ENCODE measurements around the gene ZMYM5.

ZMYM5 gene

DNA sequence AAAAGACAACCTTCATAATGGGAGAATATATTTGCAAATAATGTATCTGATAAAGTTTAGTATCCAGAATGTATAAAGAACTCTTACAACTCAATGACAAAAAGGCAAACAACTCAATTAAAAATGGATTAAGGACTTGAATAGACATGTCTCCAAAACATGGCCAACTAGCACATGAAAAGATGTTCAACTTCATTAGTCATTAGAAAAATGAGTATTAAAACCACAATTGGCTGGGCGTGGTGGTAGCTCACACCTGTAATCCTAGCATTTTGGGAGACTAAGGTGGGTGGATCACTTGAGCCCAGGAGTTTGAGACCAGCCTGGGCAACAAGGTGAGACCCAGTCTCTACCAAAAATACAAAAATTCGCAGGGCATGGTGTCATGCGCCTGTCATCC lies 18.8 kb upstream of the ZMYM5 start:
- Histone ChIP-seq H3K27me3 (ENCODE audit: insufficient read depth, low read depth, severe bottlenecking) (no peaks in the 10 kb centered on the region), H3K4me3 (ENCODE audit: low read depth, low read length) (no peak overlapping the region), H3K36me3 (no peaks in the 10 kb centered on the region), H3K27ac (no peak overlapping the region), H3K9me3 (ENCODE audit: severe bottlenecking) (no peaks in the 10 kb centered on the region)
- DNase-seq: no peak
- TF ChIP-seq CTCF (IDR thresholded peaks at IDR 0.05; ENCODE audit: low read depth, low read length): no peak

GRCh38 chr13:19881641-19882040 lies 18.2 kb upstream of the ZMYM5 start:
- Histone ChIP-seq H3K4me3 (ENCODE audit: low read depth, low read length) (no peak overlapping the region), H3K27ac (no peak overlapping the region), H3K9me3 (ENCODE audit: severe bottlenecking) (no peaks in the 10 kb centered on the region), H3K27me3 (ENCODE audit: insufficient read depth, low read depth, severe bottlenecking) (no peaks in the 10 kb centered on the region), H3K36me3 (no peaks in the 10 kb centered on the region)
- DNase-seq: no peak
- no peak for TF ChIP-seq CTCF (IDR thresholded peaks at IDR 0.05; ENCODE audit: low read depth, low read length)

- Histone ChIP-seq H3K27me3 (ENCODE audit: insufficient read depth, low read depth, severe bottlenecking) (no peaks in the 10 kb centered on the region), H3K4me3 (ENCODE audit: low read depth, low read length) (peak overlapping the region; percentile 100), H3K36me3 (peaks cover 13% of the 10 kb centered on the region), H3K9me3 (ENCODE audit: severe bottlenecking) (no peaks in the 10 kb centered on the region), H3K27ac (peak overlapping the region; percentile 92)
- TF ChIP-seq CTCF (IDR thresholded peaks at IDR 0.05; ENCODE audit: low read depth, low read length): peak; percentile 11; the same call in 1 of the 2 replicates
- DNase-seq: peak; percentile 63
These were observed 1.4 kb upstream of the ZMYM5 start for GRCh38 chr13:19864746-19865309.

DNA sequence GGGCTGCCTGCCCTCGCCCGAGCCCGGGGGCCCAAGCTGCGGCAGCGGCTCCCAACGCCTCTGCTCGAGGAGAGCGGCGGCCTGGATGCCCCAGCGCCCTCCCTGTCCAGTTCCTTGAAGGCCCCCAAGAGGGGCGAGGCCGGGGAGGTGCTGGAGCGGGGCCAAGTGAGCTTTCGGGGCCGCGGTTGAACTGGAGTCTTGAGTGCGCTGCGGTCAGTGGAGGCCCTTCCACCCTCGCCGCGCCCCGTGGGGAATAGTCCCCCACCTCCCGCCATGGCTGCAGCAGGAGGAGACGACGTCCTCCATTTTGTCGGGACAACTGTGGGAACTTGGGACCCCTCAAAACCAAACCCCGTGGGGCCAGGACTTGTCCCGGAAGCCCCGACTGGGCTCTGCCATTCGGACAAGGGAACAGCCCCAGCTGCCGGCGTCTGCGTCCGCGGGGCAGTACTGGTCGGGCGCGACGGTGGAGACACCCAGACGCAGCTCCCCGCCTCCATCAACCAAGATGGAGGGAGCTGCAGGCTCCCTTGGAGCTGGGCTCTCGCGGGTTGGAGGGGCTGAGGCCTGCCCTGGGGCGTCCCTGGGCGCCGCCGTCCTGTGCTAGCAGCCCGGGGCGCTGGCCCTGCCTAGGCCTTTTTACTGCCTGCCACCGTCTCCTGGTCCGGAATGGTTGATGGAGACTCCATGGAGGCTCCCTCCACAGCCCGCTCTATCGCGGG lies 736 bp upstream of the ZMYM5 start:
- Histone ChIP-seq H3K27me3 (ENCODE audit: insufficient read depth, low read depth, severe bottlenecking) (no peaks in the 10 kb centered on the region), H3K36me3 (peaks cover 19% of the 10 kb centered on the region), H3K9me3 (ENCODE audit: severe bottlenecking) (no peaks in the 10 kb centered on the region), H3K27ac (peak overlapping the region; percentile 92), H3K4me3 (ENCODE audit: low read depth, low read length) (peak overlapping the region; percentile 100)
- no peak for TF ChIP-seq CTCF (IDR thresholded peaks at IDR 0.05; ENCODE audit: low read depth, low read length)
- DNase-seq: peak; percentile 60

DNA sequence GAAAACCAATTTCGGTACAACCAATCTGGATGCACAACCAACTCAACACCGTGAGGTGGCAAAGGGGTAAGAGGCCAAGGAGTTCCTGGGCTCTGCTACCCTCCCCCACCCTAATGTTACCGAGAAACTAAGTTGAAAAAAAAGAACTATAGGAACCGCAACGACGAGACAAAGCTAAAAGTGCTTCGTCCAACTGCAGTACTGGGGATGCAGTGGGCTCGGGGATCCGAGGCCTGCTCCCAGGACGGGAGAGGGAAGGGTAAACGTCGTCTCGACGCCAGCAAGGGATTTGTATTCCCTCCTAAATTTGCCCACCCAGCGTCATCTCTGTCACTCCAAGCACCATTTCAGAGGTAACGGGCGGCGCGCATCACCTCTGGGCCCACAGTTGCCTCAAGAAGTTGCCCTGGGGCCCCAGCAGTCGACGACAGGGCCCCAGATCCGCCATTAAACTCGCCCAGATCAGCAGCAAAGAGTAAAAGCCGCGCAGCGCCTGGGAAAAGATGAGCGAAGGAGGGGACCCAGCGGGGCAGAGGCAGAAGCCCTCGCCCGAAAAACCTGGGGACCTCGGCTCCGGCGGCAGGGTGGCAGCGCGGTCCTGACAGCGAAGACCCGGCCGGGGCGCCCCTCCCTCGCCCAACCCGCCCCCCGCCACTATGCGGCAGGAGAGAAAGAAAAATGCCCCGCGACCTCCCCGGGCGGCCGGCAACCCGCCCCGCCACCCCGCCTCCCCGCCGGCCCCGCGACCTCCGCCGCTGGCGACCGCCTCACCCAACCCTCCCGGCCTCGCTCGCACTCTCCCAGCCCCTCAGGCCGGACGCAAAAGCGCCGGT lies 752 bp downstream of the ZMYM5 start:
- Histone ChIP-seq H3K27me3 (ENCODE audit: insufficient read depth, low read depth, severe bottlenecking) (no peaks in the 10 kb centered on the region), H3K36me3 (peaks cover 31% of the 10 kb centered on the region), H3K9me3 (ENCODE audit: severe bottlenecking) (no peaks in the 10 kb centered on the region), H3K27ac (peak overlapping the region; percentile 94), H3K4me3 (ENCODE audit: low read depth, low read length) (peak overlapping the region; percentile 100)
- DNase-seq: no peak
- no peak for TF ChIP-seq CTCF (IDR thresholded peaks at IDR 0.05; ENCODE audit: low read depth, low read length)

Measured in WERI-Rb-1 (cell line).